SU-DHL-6 (cell line): ENCODE results near the gene SKA1.
A peak's percentile ranks its signal among the peaks of the same experiment; 100 is the strongest.

Source experiments
- H2AFZ ChIP-seq: fragments of 200-600 bp; sonication (generic); 2 replicates; pipeline ENCODE4 v1.6.1; 2014; ENCODE audit warnings: low read depth, mild to moderate bottlenecking, moderate library complexity, mixed read lengths, antibody characterized with exemption, low read length; ENCODE audit not compliant: severe bottlenecking
- H3F3A ChIP-seq: fragments of 200-600 bp; shearing (Covaris generic); 2 replicates; pipeline ENCODE4 v1.6.0; 2016; ENCODE audit warnings: antibody characterized with exemption, mild to moderate bottlenecking; ENCODE audit not compliant: insufficient read depth
- H3K27ac ChIP-seq: fragments of 200-600 bp; sonication (generic); 2 replicates; pipeline ENCODE4 v1.5.1; 2016; ENCODE audit warnings: low read depth, mild to moderate bottlenecking, low read length, moderate library complexity, mixed read lengths
- H3K27me3 ChIP-seq: fragments of 200-600 bp; sonication (generic), shearing (Covaris generic); 2 replicates; pipeline ENCODE4 v1.6.0; 2014; ENCODE audit warnings: mild to moderate bottlenecking, low read length
- H3K36me3 ChIP-seq: fragments of 200-600 bp; sonication (generic); 2 replicates; pipeline ENCODE4 v1.6.1; 2014; ENCODE audit warnings: mild to moderate bottlenecking, low read length, mixed read lengths
- H3K4me2 ChIP-seq: fragments of 300-600, 200-600 bp; shearing (Covaris generic), sonication (generic); 2 replicates; pipeline ENCODE4 v1.6.0; 2014; ENCODE audit warnings: low read length, low read depth, mild to moderate bottlenecking; ENCODE audit not compliant: poor library complexity, severe bottlenecking
- H3K4me3 ChIP-seq: fragments of 200-600 bp; sonication (generic); 2 replicates; pipeline ENCODE4 v1.5.1; 2014; ENCODE audit warnings: antibody characterized with exemption, low read length, mild to moderate bottlenecking, mixed read lengths; ENCODE audit not compliant: insufficient read depth, poor library complexity, severe bottlenecking
- H3K79me2 ChIP-seq: fragments of 200-600 bp; sonication (generic); 2 replicates; pipeline ENCODE4 v1.6.1; 2014; ENCODE audit warnings: mild to moderate bottlenecking, low read length, moderate library complexity; ENCODE audit not compliant: insufficient read depth
- H3K9ac ChIP-seq: fragments of 200-600 bp; sonication (generic); 2 replicates; pipeline ENCODE4 v1.7.0; 2014; ENCODE audit warnings: mild to moderate bottlenecking, low read length
- H3K9me2 ChIP-seq: fragments of 200-600 bp; sonication (generic); replicated peaks from 2 replicates; pipeline ENCODE4 v1.6.1; 2014; ENCODE audit warnings: low read length; ENCODE audit not compliant: insufficient read depth
- H3K9me3 ChIP-seq: fragments of 200-600 bp; sonication (generic); 2 replicates; pipeline ENCODE4 v1.6.1; 2014; ENCODE audit warnings: low read length, mixed read lengths; ENCODE audit not compliant: insufficient read depth
- H4K20me1 ChIP-seq: fragments of 200-600 bp; sonication (generic); 2 replicates; pipeline ENCODE4 v1.6.1; 2014; ENCODE audit warnings: low read depth, mild to moderate bottlenecking, antibody characterized with exemption, low read length, moderate library complexity, mixed read lengths
- CTCF ChIP-seq: fragments of 200-600 bp; sonication (generic); IDR thresholded peaks from one replicate; pipeline ENCODE4 v1.5.1; 2017; ENCODE audit warnings: antibody characterized with exemption, mild to moderate bottlenecking, low read length, moderate library complexity; ENCODE audit not compliant: insufficient read depth, poor library complexity, severe bottlenecking
- EZH2phosphoT487 ChIP-seq: fragments of 200-600 bp; sonication (generic), shearing (Covaris generic); conservative IDR thresholded peaks from 2 replicates; pipeline ENCODE4 v1.6.1; 2018; ENCODE audit warnings: mild to moderate bottlenecking, antibody characterized with exemption, low read length, moderate library complexity, mixed read lengths

The SKA1 gene

GRCh38 chr18:50350699-50351098 lies 24.1 kb upstream of the SKA1 start:
- no peaks in the 10 kb centered on the region for H3K36me3 ChIP-seq
- no peak overlapping the region for H2AFZ ChIP-seq
- no peaks in the 10 kb centered on the region for H3F3A ChIP-seq
- H3K27me3 ChIP-seq, result no peaks in the 10 kb centered on the region
- no peaks in the 10 kb centered on the region for H3K79me2 ChIP-seq
- no peaks in the 10 kb centered on the region for H4K20me1 ChIP-seq
- H3K27ac ChIP-seq, result no peak overlapping the region
- H3K9me2 ChIP-seq, result no peaks in the 10 kb centered on the region
- H3K4me3 ChIP-seq, result no peak overlapping the region
- TF ChIP-seq EZH2phosphoT487, result no peak
- H3K9ac ChIP-seq, result no peak overlapping the region
- H3K9me3 ChIP-seq, result no peaks in the 10 kb centered on the region
- H3K4me2 ChIP-seq, result no peak overlapping the region

GRCh38 chr18:50356036-50356945 lies 18.6 kb upstream of the SKA1 start:
- Histone ChIP-seq H3K36me3 (no peaks in the 10 kb centered on the region), H3K27me3 (no peaks in the 10 kb centered on the region), H3K4me2 (peak overlapping the region; percentile 30), H2AFZ (peak overlapping the region; percentile 78), H4K20me1 (no peaks in the 10 kb centered on the region), H3K9me2 (no peaks in the 10 kb centered on the region), H3F3A (no peaks in the 10 kb centered on the region), H3K4me3 (no peak overlapping the region), H3K9me3 (no peaks in the 10 kb centered on the region), H3K79me2 (no peaks in the 10 kb centered on the region), H3K27ac (no peak overlapping the region), H3K9ac (no peak overlapping the region)
- TF ChIP-seq EZH2phosphoT487 (no peak), CTCF (peak; percentile 40)

GRCh38 chr18:50358844-50359243 lies 16.0 kb upstream of the SKA1 start:
- no peaks in the 10 kb centered on the region for H3K9me3 ChIP-seq
- H4K20me1 ChIP-seq, result no peaks in the 10 kb centered on the region
- H3K9ac ChIP-seq, result no peak overlapping the region
- no peaks in the 10 kb centered on the region for H3K36me3 ChIP-seq
- no peaks in the 10 kb centered on the region for H3K27me3 ChIP-seq
- no peak overlapping the region for H3K27ac ChIP-seq
- no peaks in the 10 kb centered on the region for H3F3A ChIP-seq
- TF ChIP-seq EZH2phosphoT487, result no peak
- TF ChIP-seq CTCF, result no peak
- H3K4me2 ChIP-seq, result no peak overlapping the region
- H3K4me3 ChIP-seq, result no peak overlapping the region
- H2AFZ ChIP-seq, result no peak overlapping the region
- H3K79me2 ChIP-seq, result no peaks in the 10 kb centered on the region
- no peaks in the 10 kb centered on the region for H3K9me2 ChIP-seq

- no peaks in the 10 kb centered on the region for H3K27me3 ChIP-seq
- no peaks in the 10 kb centered on the region for H3K9me3 ChIP-seq
- no peak overlapping the region for H3K27ac ChIP-seq
- H3F3A ChIP-seq, result no peaks in the 10 kb centered on the region
- H4K20me1 ChIP-seq, result no peaks in the 10 kb centered on the region
- no peak overlapping the region for H3K4me3 ChIP-seq
- no peaks in the 10 kb centered on the region for H3K36me3 ChIP-seq
- no peaks in the 10 kb centered on the region for H3K9me2 ChIP-seq
- no peaks in the 10 kb centered on the region for H3K79me2 ChIP-seq
- no peak overlapping the region for H3K4me2 ChIP-seq
- H3K9ac ChIP-seq, result no peak overlapping the region
- H2AFZ ChIP-seq, result no peak overlapping the region
- no peak for TF ChIP-seq EZH2phosphoT487
- no peak for TF ChIP-seq CTCF
Measured at GRCh38 chr18:50359806-50360205, 15.0 kb upstream of the SKA1 start.
